HG02884 (cell line): ENCODE results near the gene ZNG1C.
"Not testable (repeated sequence)": the region's sequence is repeated elsewhere in the genome, so short reads cannot be mapped to it uniquely, and the experiment has no call there.

Experiments
- ATAC-seq: cut with Tn5 transposase; IDR thresholded peaks from one replicate; pipeline ENCODE4 v1.9.1; 2021; ENCODE audit warnings: mild to moderate bottlenecking, moderate library complexity; ENCODE audit not compliant: unreplicated experiment

ZNG1C gene

DNA sequence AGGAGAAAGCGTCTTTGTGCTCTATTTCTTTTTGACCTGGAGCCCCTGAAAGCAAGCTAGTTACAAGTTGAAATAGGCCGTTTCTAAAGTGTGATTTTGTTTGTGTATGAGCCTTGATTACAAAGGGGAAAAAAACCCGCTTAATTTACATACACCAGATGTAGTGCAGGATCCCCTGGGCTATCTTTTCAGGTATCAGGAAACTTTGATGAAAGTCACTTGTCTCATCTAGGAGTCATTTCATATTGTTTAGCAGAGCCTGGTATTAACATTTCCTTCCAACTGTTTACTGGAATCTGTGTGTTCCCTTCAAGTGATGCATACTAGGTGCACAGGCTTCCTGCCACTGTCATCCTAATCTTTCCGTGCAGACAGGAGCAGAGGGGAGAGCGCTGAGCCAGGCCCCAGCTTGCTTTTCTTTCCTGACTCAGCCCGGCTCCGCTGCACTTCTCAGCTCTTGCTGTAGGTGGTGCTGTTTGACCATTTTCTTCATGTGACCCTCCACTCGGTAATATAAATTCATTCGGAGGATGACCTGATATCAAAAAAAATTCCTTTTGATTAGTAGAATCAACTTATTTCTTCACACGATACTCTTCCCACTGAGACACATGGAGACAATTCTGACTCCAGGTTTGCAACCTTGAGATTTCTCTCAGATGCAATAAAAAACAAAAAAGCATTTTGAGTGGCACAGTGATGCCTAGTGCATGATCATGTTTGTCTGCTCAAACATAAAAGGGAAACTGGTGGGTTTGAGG, 100.7 kb downstream of the ZNG1C start:
- peak; percentile 93 for ATAC-seq

DNA sequence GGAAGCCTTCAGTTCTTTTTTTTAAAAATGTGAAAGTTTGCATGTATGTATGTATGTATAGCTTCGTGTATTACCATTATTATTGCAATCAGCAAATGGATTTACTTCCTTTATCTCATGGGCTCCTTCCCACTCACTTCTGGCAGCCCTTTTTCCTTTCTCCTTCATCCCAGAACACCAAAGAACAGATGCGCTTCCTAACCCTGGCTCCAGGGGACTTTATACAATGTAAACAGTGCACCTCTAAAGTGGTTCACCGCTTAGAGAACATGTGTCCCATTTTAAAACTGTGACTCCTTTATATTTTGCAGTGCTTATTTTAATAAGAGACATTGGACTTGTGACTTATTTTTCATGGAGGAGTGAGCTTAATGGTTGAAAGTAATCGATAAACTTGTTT, 101.5 kb downstream of the ZNG1C start:
- ATAC-seq = not testable (repeated sequence)

- ATAC-seq = not testable (repeated sequence)
Measured at GRCh38 chr9:68343992-68344391, 102.2 kb downstream of the ZNG1C start.
